ENCODE results near the gene RSPH4A. TPM values are rescaled to one million over a fixed set of nuclear protein-coding genes. Genes with fewer than 3 reads are reported as not detected.

Gene RSPH4A
- total and polyA plus RNA-seq, 2 experiments from 2014 or later = 0.46 to 0.83 TPM

- WGBS (ENCODE audit: low lambda C conversion rate, missing lambda C conversion rate) = 2% methylated on average over 61 of the region's 62 CpGs
- DNase-seq (ENCODE audit: low spot score) = peak; percentile 99
- H3K9me2 ChIP-seq (replicated peaks; ENCODE audit: insufficient read depth) = no peaks in the 10 kb centered on the region
- H3K4me1 ChIP-seq (ENCODE audit: insufficient read depth) = peaks cover 22% of the 10 kb centered on the region
- no peaks in the 10 kb centered on the region for H3K9me3 ChIP-seq (ENCODE audit: low read depth)
- H2AFZ ChIP-seq = peak within 1 kb of the TSS; percentile 86
- H3K27ac ChIP-seq = peak within 1 kb of the TSS; percentile 90
- H3K4me2 ChIP-seq = peak within 1 kb of the TSS; percentile 94
- H3K4me3 ChIP-seq = peak within 1 kb of the TSS; percentile 67
- peaks cover 51% of the 10 kb centered on the region for H3K79me2 ChIP-seq
- no peaks in the 10 kb centered on the region for H3K36me3 ChIP-seq (replicated peaks; ENCODE audit: insufficient read depth, low read depth)
- TF ChIP-seq EZH2 (IDR thresholded peaks at IDR 0.05; ENCODE audit: borderline replicate concordance) (no peak), CTCF (IDR thresholded peaks at IDR 0.05; ENCODE audit: poor library complexity) (no peak), EZH2phosphoT487 (IDR thresholded peaks at IDR 0.05; ENCODE audit: low read depth, severe bottlenecking, unreplicated experiment) (no peak)
- H3K27me3 ChIP-seq = no peaks in the 10 kb centered on the region
- H4K20me1 ChIP-seq (ENCODE audit: insufficient read depth, poor library complexity, severe bottlenecking) = peaks cover 15% of the 10 kb centered on the region
These were observed 45.2 kb upstream of the RSPH4A start, which contains the start of gene RWDD1 for GRCh38 chr6:116570856-116571682. TSS of gene RWDD1 (plus strand) at chr6:116571504. CDS start at chr6:116571583, 79 bp downstream.

- DNase-seq (ENCODE audit: low spot score) = no peak
- peak overlapping the region; percentile 38 for H3K4me3 ChIP-seq
- peaks cover 22% of the 10 kb centered on the region for H3K4me1 ChIP-seq (ENCODE audit: insufficient read depth)
- peak overlapping the region; percentile 94 for H3K4me2 ChIP-seq
- TF ChIP-seq EZH2 (IDR thresholded peaks at IDR 0.05; ENCODE audit: borderline replicate concordance) (no peak), CTCF (IDR thresholded peaks at IDR 0.05; ENCODE audit: poor library complexity) (no peak), EZH2phosphoT487 (IDR thresholded peaks at IDR 0.05; ENCODE audit: low read depth, severe bottlenecking, unreplicated experiment) (no peak)
- no peaks in the 10 kb centered on the region for H3K36me3 ChIP-seq (replicated peaks; ENCODE audit: insufficient read depth, low read depth)
- peaks cover 15% of the 10 kb centered on the region for H4K20me1 ChIP-seq (ENCODE audit: insufficient read depth, poor library complexity, severe bottlenecking)
- H3K79me2 ChIP-seq = peaks cover 57% of the 10 kb centered on the region
- H3K9me3 ChIP-seq (ENCODE audit: low read depth) = no peaks in the 10 kb centered on the region
- peak overlapping the region; percentile 46 for H2AFZ ChIP-seq
- H3K27me3 ChIP-seq = no peaks in the 10 kb centered on the region
- H3K27ac ChIP-seq = peak overlapping the region; percentile 90
- WGBS (ENCODE audit: low lambda C conversion rate, missing lambda C conversion rate) = under 1% methylated on average over 12 of the region's 12 CpGs
- no peaks in the 10 kb centered on the region for H3K9me2 ChIP-seq (replicated peaks; ENCODE audit: insufficient read depth)
These were observed 44.6 kb upstream of the RSPH4A start for GRCh38 chr6:116571683-116572000.

GRCh38 chr6:116572162-116572561 is 44.1 kb upstream of the RSPH4A start:
- Histone ChIP-seq H3K79me2 (peaks cover 62% of the 10 kb centered on the region), H3K4me1 (ENCODE audit: insufficient read depth) (peaks cover 22% of the 10 kb centered on the region), H3K36me3 (replicated peaks; ENCODE audit: insufficient read depth, low read depth) (no peaks in the 10 kb centered on the region), H3K9me3 (ENCODE audit: low read depth) (no peaks in the 10 kb centered on the region), H3K4me3 (peak overlapping the region; percentile 38), H3K27ac (peak overlapping the region; percentile 90), H2AFZ (peak overlapping the region; percentile 46), H3K9me2 (replicated peaks; ENCODE audit: insufficient read depth) (no peaks in the 10 kb centered on the region), H3K4me2 (peak overlapping the region; percentile 94), H4K20me1 (ENCODE audit: insufficient read depth, poor library complexity, severe bottlenecking) (peaks cover 15% of the 10 kb centered on the region), H3K27me3 (no peaks in the 10 kb centered on the region)
- no peak for TF ChIP-seq CTCF (IDR thresholded peaks at IDR 0.05; ENCODE audit: poor library complexity)
- no peak for TF ChIP-seq EZH2phosphoT487 (IDR thresholded peaks at IDR 0.05; ENCODE audit: low read depth, severe bottlenecking, unreplicated experiment)
- TF ChIP-seq EZH2 (IDR thresholded peaks at IDR 0.05; ENCODE audit: borderline replicate concordance) = no peak
- 7% methylated on average over 7 of the region's 7 CpGs for WGBS (ENCODE audit: low lambda C conversion rate, missing lambda C conversion rate)
- peak; percentile 57 for DNase-seq (ENCODE audit: low spot score)

Measured in hepatocyte (in vitro differentiated cells).